ENCODE measurements around the gene GNG2. TPM values are rescaled to one million over a fixed set of nuclear protein-coding genes. Genes with fewer than 3 reads are reported as not detected.
A peak's percentile ranks its signal among the peaks of the same experiment; 100 is the strongest.

The GNG2 gene
- total RNA-seq, 1 experiment from 2014 or later: 6.9 TPM

GRCh38 chr14:51951656-51952055 lies 91.2 kb downstream of the GNG2 start:
- Histone ChIP-seq H3K4me3 (no peak overlapping the region), H3K27me3 (no peaks in the 10 kb centered on the region), H3K9me3 (no peaks in the 10 kb centered on the region), H3K36me3 (no peaks in the 10 kb centered on the region)
- DNase-seq: no peak

GRCh38 chr14:51954031-51954430 lies 93.6 kb downstream of the GNG2 start:
- H3K4me3 ChIP-seq: no peak overlapping the region
- DNase-seq: no peak
- H3K36me3 ChIP-seq: no peaks in the 10 kb centered on the region
- no peaks in the 10 kb centered on the region; the same call in 1 of the 2 replicates for H3K9me3 ChIP-seq
- H3K27me3 ChIP-seq: no peaks in the 10 kb centered on the region

GRCh38 chr14:51954657-51955056 lies 94.2 kb downstream of the GNG2 start:
- no peaks in the 10 kb centered on the region for H3K36me3 ChIP-seq
- H3K27me3 ChIP-seq: no peaks in the 10 kb centered on the region
- no peaks in the 10 kb centered on the region; the same call in 1 of the 2 replicates for H3K9me3 ChIP-seq
- no peak for DNase-seq
- H3K4me3 ChIP-seq: no peak overlapping the region

GRCh38 chr14:51957950-51958349 lies 97.5 kb downstream of the GNG2 start:
- H3K36me3 ChIP-seq: no peaks in the 10 kb centered on the region
- H3K27me3 ChIP-seq: no peaks in the 10 kb centered on the region
- H3K4me3 ChIP-seq: no peak overlapping the region
- DNase-seq: peak; percentile 1
- no peaks in the 10 kb centered on the region; the same call in 1 of the 2 replicates for H3K9me3 ChIP-seq

GRCh38 chr14:51959928-51960327 lies 99.5 kb downstream of the GNG2 start:
- no peaks in the 10 kb centered on the region for H3K27me3 ChIP-seq
- H3K36me3 ChIP-seq: no peaks in the 10 kb centered on the region
- no peak for DNase-seq
- H3K4me3 ChIP-seq: no peak overlapping the region
- no peaks in the 10 kb centered on the region; the same call in 1 of the 2 replicates for H3K9me3 ChIP-seq

GRCh38 chr14:51960866-51961265 lies 100.5 kb downstream of the GNG2 start:
- H3K4me3 ChIP-seq: no peak overlapping the region
- H3K36me3 ChIP-seq: no peaks in the 10 kb centered on the region
- no peaks in the 10 kb centered on the region for H3K27me3 ChIP-seq
- no peak for DNase-seq
- no peaks in the 10 kb centered on the region; the same call in 1 of the 2 replicates for H3K9me3 ChIP-seq

GRCh38 chr14:51962711-51963110 lies 102.3 kb downstream of the GNG2 start:
- no peak for DNase-seq
- no peaks in the 10 kb centered on the region for H3K27me3 ChIP-seq
- no peaks in the 10 kb centered on the region for H3K36me3 ChIP-seq
- H3K4me3 ChIP-seq: no peak overlapping the region
- no peaks in the 10 kb centered on the region; the same call in 1 of the 2 replicates for H3K9me3 ChIP-seq

GRCh38 chr14:51963286-51963685 lies 102.9 kb downstream of the GNG2 start:
- H3K4me3 ChIP-seq: no peak overlapping the region
- no peak for DNase-seq
- no peaks in the 10 kb centered on the region for H3K27me3 ChIP-seq
- H3K36me3 ChIP-seq: no peaks in the 10 kb centered on the region
- H3K9me3 ChIP-seq: no peaks in the 10 kb centered on the region

GRCh38 chr14:51967521-51967920 lies 107.1 kb downstream of the GNG2 start:
- no peaks in the 10 kb centered on the region for H3K9me3 ChIP-seq
- no peaks in the 10 kb centered on the region for H3K27me3 ChIP-seq
- no peaks in the 10 kb centered on the region for H3K36me3 ChIP-seq
- DNase-seq: no peak
- no peak overlapping the region for H3K4me3 ChIP-seq

GRCh38 chr14:51969852-51970540 lies 109.6 kb downstream of the GNG2 start:
- Histone ChIP-seq H3K4me3 (no peak overlapping the region), H3K36me3 (no peaks in the 10 kb centered on the region), H3K9me3 (no peaks in the 10 kb centered on the region), H3K27me3 (no peaks in the 10 kb centered on the region)
- no peak for DNase-seq

- no peaks in the 10 kb centered on the region for H3K27me3 ChIP-seq
- DNase-seq: no peak
- no peaks in the 10 kb centered on the region for H3K9me3 ChIP-seq
- no peak overlapping the region for H3K4me3 ChIP-seq
- H3K36me3 ChIP-seq: no peaks in the 10 kb centered on the region
Measured at GRCh38 chr14:51972566-51972965, 112.2 kb downstream of the GNG2 start.

- DNase-seq: no peak
- Histone ChIP-seq H3K27me3 (no peaks in the 10 kb centered on the region), H3K4me3 (no peak overlapping the region), H3K36me3 (no peaks in the 10 kb centered on the region), H3K9me3 (no peaks in the 10 kb centered on the region)
Measured at GRCh38 chr14:51977075-51977474, 116.7 kb downstream of the GNG2 start.

- no peak for DNase-seq
- Histone ChIP-seq H3K27me3 (no peaks in the 10 kb centered on the region), H3K36me3 (no peaks in the 10 kb centered on the region), H3K9me3 (no peaks in the 10 kb centered on the region), H3K4me3 (no peak overlapping the region)
Measured at GRCh38 chr14:51978681-51979085, 118.3 kb downstream of the GNG2 start.

GRCh38 chr14:51979088-51979709 lies 118.8 kb downstream of the GNG2 start:
- H3K9me3 ChIP-seq: no peaks in the 10 kb centered on the region
- H3K4me3 ChIP-seq: no peak overlapping the region
- no peaks in the 10 kb centered on the region for H3K27me3 ChIP-seq
- H3K36me3 ChIP-seq: no peaks in the 10 kb centered on the region
- DNase-seq: peak; percentile 34

GRCh38 chr14:51981218-51981854 lies 120.9 kb downstream of the GNG2 start:
- Histone ChIP-seq H3K4me3 (no peak overlapping the region), H3K27me3 (no peaks in the 10 kb centered on the region)

GRCh38 chr14:51988221-51988620 lies 127.8 kb downstream of the GNG2 start:
- DNase-seq: no peak
- H3K4me3 ChIP-seq: no peak overlapping the region
- no peaks in the 10 kb centered on the region for H3K9me3 ChIP-seq
- peaks cover 17% of the 10 kb centered on the region for H3K36me3 ChIP-seq
- no peaks in the 10 kb centered on the region for H3K27me3 ChIP-seq

More at GRCh38 chr14:51981218-51981854, 120.9 kb downstream of the GNG2 start:
- no peaks in the 10 kb centered on the region for H3K36me3 ChIP-seq
- no peaks in the 10 kb centered on the region for H3K9me3 ChIP-seq
- DNase-seq: no peak
